H54 (cell line): ENCODE results near the gene GNG7.
"Not testable (repeated sequence)": the region's sequence is repeated elsewhere in the genome, so short reads cannot be mapped to it uniquely, and the experiment has no call there.

Experiments
- DNase-seq: peaks from one replicate; pipeline ENCODE4 v3.0.0; 2011; ENCODE audit warnings: low spot score, mixed read lengths; ENCODE audit not compliant: insufficient read length
- FAIRE-seq: peaks from 3 replicates; lab custom pipeline; 2011; peaks lifted over from hg19 to GRCh38; lab: Jason Lieb, UNC
- POLR2A ChIP-seq: IDR thresholded peaks from 2 replicates; pipeline ENCODE4 v1.6.1; 2011; ENCODE audit warnings: low read depth, mild to moderate bottlenecking, low read length

GNG7 gene

GRCh38 chr19:2600914-2601870 is 101.3 kb downstream of the GNG7 start:
- TF ChIP-seq POLR2A, result no peak
- DNase-seq (no peak), FAIRE-seq (no peak)

GRCh38 chr19:2594319-2594718 is 108.2 kb downstream of the GNG7 start:
- no peak for TF ChIP-seq POLR2A
- FAIRE-seq (no peak), DNase-seq (no peak)

- DNase-seq, result no peak
- no peak for FAIRE-seq
- TF ChIP-seq POLR2A, result no peak
These were observed 109.7 kb downstream of the GNG7 start for GRCh38 chr19:2592824-2593223.

GRCh38 chr19:2591537-2592291 is 110.8 kb downstream of the GNG7 start:
- no peak for DNase-seq
- FAIRE-seq, result no peak
- TF ChIP-seq POLR2A, result no peak

GRCh38 chr19:2590630-2591399 is 111.7 kb downstream of the GNG7 start:
- DNase-seq, result no peak
- no peak for FAIRE-seq
- no peak for TF ChIP-seq POLR2A

- no peak for TF ChIP-seq POLR2A
- DNase-seq (no peak), FAIRE-seq (no peak)
These were observed 113.1 kb downstream of the GNG7 start for GRCh38 chr19:2589441-2589840.

GRCh38 chr19:2588081-2588777 is 114.3 kb downstream of the GNG7 start:
- TF ChIP-seq POLR2A, result no peak
- FAIRE-seq, result no peak
- no peak for DNase-seq

GRCh38 chr19:2587001-2587719 is 115.3 kb downstream of the GNG7 start:
- no peak for DNase-seq
- FAIRE-seq, result no peak

GRCh38 chr19:2586196-2586595 is 116.3 kb downstream of the GNG7 start:
- DNase-seq (no peak), FAIRE-seq (no peak)

More at GRCh38 chr19:2587001-2587719, 115.3 kb downstream of the GNG7 start:
- TF ChIP-seq POLR2A, result no peak

GRCh38 chr19:2584002-2584401 is 118.5 kb downstream of the GNG7 start:
- FAIRE-seq (no peak), DNase-seq (no peak)
- TF ChIP-seq POLR2A, result no peak

More at GRCh38 chr19:2586196-2586595, 116.3 kb downstream of the GNG7 start:
- TF ChIP-seq POLR2A, result no peak

GRCh38 chr19:2582984-2583956 is 119.2 kb downstream of the GNG7 start:
- no peak for FAIRE-seq
- TF ChIP-seq POLR2A, result no peak
- no peak for DNase-seq

GRCh38 chr19:2580396-2580795 is 122.1 kb downstream of the GNG7 start:
- DNase-seq, FAIRE-seq: not testable (repeated sequence)
